Neural progenitor cell (in vitro differentiated cells): ENCODE measurements around the gene PIP4K2C. TPM values are rescaled to one million over a fixed set of nuclear protein-coding genes. Genes with fewer than 3 reads are reported as not detected.

ENCODE experiments used
- DNase-seq: peaks from one replicate; pipeline ENCODE4 v3.0.0-alpha.2; 2016; ENCODE audit warnings: low spot score
- H2AFZ ChIP-seq: fragments of 200-600 bp; sonication (generic); replicated peaks from 2 replicates; pipeline ENCODE4 v1.6.1; 2016; ENCODE audit warnings: antibody characterized with exemption
- H3F3A ChIP-seq: fragments of 200-600 bp; sonication (generic); 2 replicates; pipeline ENCODE4 v1.6.1; 2016; ENCODE audit warnings: antibody characterized with exemption, low read depth
- H3K27ac ChIP-seq: fragments of 200-600 bp; sonication (generic); 2 replicates; pipeline ENCODE4 v1.5.1; 2016; ENCODE audit warnings: mild to moderate bottlenecking
- H3K27me3 ChIP-seq: fragments of 200-600 bp; sonication (generic); 2 replicates; pipeline ENCODE4 v1.6.1; 2016; ENCODE audit warnings: mild to moderate bottlenecking, moderate library complexity
- H3K36me3 ChIP-seq: fragments of 200-600 bp; sonication (generic); 2 replicates; pipeline ENCODE4 v1.5.1; 2016
- H3K4me1 ChIP-seq: fragments of 200-600 bp; sonication (generic); 2 replicates; pipeline ENCODE4 v1.6.1; 2016; ENCODE audit warnings: mixed run types
- H3K4me2 ChIP-seq: fragments of 200-600 bp; sonication (generic); 2 replicates; pipeline ENCODE4 v1.6.1; 2016
- H3K4me3 ChIP-seq: fragments of 200-600 bp; sonication (generic); 2 replicates; pipeline ENCODE4 v1.5.1; 2016
- H3K79me2 ChIP-seq: fragments of 200-600 bp; sonication (generic); 2 replicates; pipeline ENCODE4 v1.6.1; 2016; ENCODE audit warnings: low read depth
- H3K9ac ChIP-seq: fragments of 200-600 bp; sonication (generic); 2 replicates; pipeline ENCODE4 v1.6.1; 2016
- H3K9me3 ChIP-seq: fragments of 200-600 bp; sonication (generic); 2 replicates; pipeline ENCODE4 v1.5.1; 2016; ENCODE audit warnings: low read depth
- H4K20me1 ChIP-seq: fragments of 200-600 bp; sonication (generic); 2 replicates; pipeline ENCODE4 v1.6.1; 2016; ENCODE audit warnings: low read depth
- H3K27ac Mint-ChIP-seq: 3 replicates; pipeline ENCODE4 v1.8.0; 2021; ENCODE audit warnings: mixed read lengths
- H3K27me3 Mint-ChIP-seq: 2 replicates; pipeline ENCODE4 v1.8.0; 2022; ENCODE audit warnings: low read depth, mild to moderate bottlenecking, inconsistent platforms, moderate library complexity, mixed read lengths; ENCODE audit not compliant: insufficient read depth
- H3K36me3 Mint-ChIP-seq: 3 replicates; pipeline ENCODE4 v1.8.0; 2021; ENCODE audit warnings: mixed read lengths
- H3K4me1 Mint-ChIP-seq: 3 replicates; pipeline ENCODE4 v1.8.0; 2021; ENCODE audit warnings: mixed read lengths
- H3K4me3 Mint-ChIP-seq: 3 replicates; pipeline ENCODE4 v1.8.0; 2021; ENCODE audit warnings: mild to moderate bottlenecking, moderate library complexity, mixed read lengths
- H3K9me3 Mint-ChIP-seq: 3 replicates; pipeline ENCODE4 v1.8.0; 2020; ENCODE audit warnings: mixed read lengths
- EZH2 ChIP-seq: fragments of 200-600 bp; sonication (generic); IDR thresholded peaks from 2 replicates; pipeline ENCODE4 v1.6.1; 2017; ENCODE audit warnings: antibody characterized with exemption, mild to moderate bottlenecking, moderate library complexity
- EZH2phosphoT487 ChIP-seq: fragments of 200-600 bp; sonication (generic); IDR thresholded peaks from 2 replicates; pipeline ENCODE4 v1.6.1; 2017; ENCODE audit warnings: antibody characterized with exemption
- total RNA-seq: library from RNA; depleted of rRNA; stranded (reverse); fragments of >200 nt; gene quantifications from 2 replicates; pipeline ENCODE4 v1.2.3, GENCODE V29; 2015; ENCODE audit warnings: low replicate concordance
- TF ChIP-seq, protein P1 (sequence below): fragments of 200-600 bp; sonication (generic); IDR thresholded peaks from 2 replicates; pipeline ENCODE4 v1.5.1; 2017; ENCODE audit warnings: antibody characterized with exemption, mild to moderate bottlenecking

PIP4K2C gene
- total RNA-seq, 1 donor from 2014 or later = 15.5 TPM

DNA sequence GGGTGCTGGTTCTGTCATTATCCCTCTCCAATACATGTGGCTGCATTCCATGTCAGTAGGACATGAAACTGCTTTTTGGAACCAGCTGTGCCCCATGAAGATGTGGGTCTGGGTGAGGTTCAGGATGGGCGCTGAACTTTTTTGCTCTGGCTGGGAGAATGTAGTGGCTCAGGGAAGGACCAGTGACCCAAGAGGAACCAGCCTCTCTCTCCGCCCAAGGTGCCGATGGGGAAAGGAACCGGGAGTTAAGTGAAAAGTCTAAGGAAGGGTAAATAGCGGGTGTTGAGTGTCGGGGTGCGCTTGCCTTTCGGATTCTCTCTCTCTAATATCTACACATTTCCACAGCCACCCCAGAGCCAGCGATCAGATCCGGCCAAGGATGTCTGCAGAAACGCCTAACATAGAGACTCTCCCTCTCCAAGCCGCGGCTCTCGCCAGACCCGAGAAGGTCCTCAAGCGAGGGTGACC, 28.0 kb downstream of the PIP4K2C start:
- Mint-ChIP-seq H3K9me3 (no peaks in the 10 kb centered on the region), H3K4me1 (peaks cover 23% of the 10 kb centered on the region), H3K36me3 (peaks cover 35% of the 10 kb centered on the region), H3K27ac (no peak overlapping the region), H3K27me3 (peaks cover 50% of the 10 kb centered on the region), H3K4me3 (peak overlapping the region; percentile 56)
- Histone ChIP-seq H2AFZ (peak overlapping the region; percentile 27), H3K4me1 (peaks cover 18% of the 10 kb centered on the region), H3K9me3 (no peaks in the 10 kb centered on the region), H3K27ac (no peak overlapping the region), H3K27me3 (peaks cover 77% of the 10 kb centered on the region), H3K36me3 (no peaks in the 10 kb centered on the region), H3K4me2 (peak overlapping the region; percentile 79), H3K79me2 (no peaks in the 10 kb centered on the region), H4K20me1 (peaks cover 42% of the 10 kb centered on the region), H3K9ac (no peak overlapping the region), H3F3A (no peaks in the 10 kb centered on the region), H3K4me3 (peak overlapping the region; percentile 40)
- TF ChIP-seq EZH2phosphoT487 (no peak), EZH2 (no peak)
- TF ChIP-seq, protein P1, sequence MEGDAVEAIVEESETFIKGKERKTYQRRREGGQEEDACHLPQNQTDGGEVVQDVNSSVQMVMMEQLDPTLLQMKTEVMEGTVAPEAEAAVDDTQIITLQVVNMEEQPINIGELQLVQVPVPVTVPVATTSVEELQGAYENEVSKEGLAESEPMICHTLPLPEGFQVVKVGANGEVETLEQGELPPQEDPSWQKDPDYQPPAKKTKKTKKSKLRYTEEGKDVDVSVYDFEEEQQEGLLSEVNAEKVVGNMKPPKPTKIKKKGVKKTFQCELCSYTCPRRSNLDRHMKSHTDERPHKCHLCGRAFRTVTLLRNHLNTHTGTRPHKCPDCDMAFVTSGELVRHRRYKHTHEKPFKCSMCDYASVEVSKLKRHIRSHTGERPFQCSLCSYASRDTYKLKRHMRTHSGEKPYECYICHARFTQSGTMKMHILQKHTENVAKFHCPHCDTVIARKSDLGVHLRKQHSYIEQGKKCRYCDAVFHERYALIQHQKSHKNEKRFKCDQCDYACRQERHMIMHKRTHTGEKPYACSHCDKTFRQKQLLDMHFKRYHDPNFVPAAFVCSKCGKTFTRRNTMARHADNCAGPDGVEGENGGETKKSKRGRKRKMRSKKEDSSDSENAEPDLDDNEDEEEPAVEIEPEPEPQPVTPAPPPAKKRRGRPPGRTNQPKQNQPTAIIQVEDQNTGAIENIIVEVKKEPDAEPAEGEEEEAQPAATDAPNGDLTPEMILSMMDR = no peak
- DNase-seq = no peak

DNA sequence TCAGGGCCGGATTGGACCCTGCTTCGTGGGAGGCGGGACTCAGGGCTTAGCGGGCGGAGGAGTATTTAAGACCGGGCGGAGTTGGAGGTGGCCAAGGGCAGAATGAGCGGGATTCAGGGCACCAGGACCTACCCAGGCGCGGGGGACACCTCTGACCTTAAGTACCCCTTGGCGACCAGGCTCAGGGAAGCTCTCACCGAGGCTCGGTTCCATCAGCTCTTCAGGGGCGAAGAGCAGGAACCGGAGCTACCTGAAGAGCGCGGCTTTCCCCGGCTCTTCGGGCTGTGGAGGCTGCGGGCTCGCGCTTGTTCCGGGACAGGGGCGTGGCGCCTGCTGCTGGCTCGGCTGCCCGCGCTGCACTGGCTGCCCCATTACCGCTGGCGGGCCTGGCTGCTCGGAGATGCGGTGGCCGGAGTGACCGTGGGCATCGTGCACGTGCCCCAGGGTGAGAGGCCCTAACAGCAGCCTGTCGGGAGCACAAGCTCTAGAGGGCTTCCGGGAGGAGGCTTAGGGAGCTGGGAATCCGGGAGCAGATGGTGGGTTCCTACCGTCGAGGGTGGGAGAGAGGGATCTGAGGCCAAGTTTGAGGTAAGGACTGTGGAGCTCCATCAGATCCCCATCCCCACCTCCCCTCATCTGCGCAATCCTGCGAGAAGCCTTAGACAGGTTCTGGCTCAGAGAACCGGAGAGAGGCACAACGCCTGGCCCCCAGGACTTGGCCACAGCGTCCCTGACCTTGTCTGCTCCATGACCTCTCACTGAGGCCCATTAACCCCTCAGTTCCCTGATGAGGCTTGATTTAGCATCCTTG, 28.6 kb downstream of the PIP4K2C start:
- no peak overlapping the region for H3K27ac Mint-ChIP-seq
- Histone ChIP-seq H3K4me1 (peaks cover 18% of the 10 kb centered on the region), H3F3A (no peaks in the 10 kb centered on the region), H3K36me3 (no peaks in the 10 kb centered on the region), H3K9ac (no peak overlapping the region), H3K27me3 (peaks cover 83% of the 10 kb centered on the region), H3K27ac (no peak overlapping the region), H3K4me2 (peak overlapping the region; percentile 79), H4K20me1 (peaks cover 42% of the 10 kb centered on the region), H2AFZ (peak overlapping the region; percentile 27), H3K79me2 (no peaks in the 10 kb centered on the region), H3K9me3 (no peaks in the 10 kb centered on the region), H3K4me3 (peak overlapping the region; percentile 40)
- DNase-seq = peak; percentile 69
- H3K36me3 Mint-ChIP-seq = peaks cover 30% of the 10 kb centered on the region
- no peaks in the 10 kb centered on the region for H3K9me3 Mint-ChIP-seq
- H3K4me1 Mint-ChIP-seq = peaks cover 20% of the 10 kb centered on the region
- TF ChIP-seq EZH2 (peak; percentile 71), EZH2phosphoT487 (peak; percentile 74)
- TF ChIP-seq, protein P1 = no peak
- H3K4me3 Mint-ChIP-seq = no peak overlapping the region
- peaks cover 52% of the 10 kb centered on the region for H3K27me3 Mint-ChIP-seq

DNA sequence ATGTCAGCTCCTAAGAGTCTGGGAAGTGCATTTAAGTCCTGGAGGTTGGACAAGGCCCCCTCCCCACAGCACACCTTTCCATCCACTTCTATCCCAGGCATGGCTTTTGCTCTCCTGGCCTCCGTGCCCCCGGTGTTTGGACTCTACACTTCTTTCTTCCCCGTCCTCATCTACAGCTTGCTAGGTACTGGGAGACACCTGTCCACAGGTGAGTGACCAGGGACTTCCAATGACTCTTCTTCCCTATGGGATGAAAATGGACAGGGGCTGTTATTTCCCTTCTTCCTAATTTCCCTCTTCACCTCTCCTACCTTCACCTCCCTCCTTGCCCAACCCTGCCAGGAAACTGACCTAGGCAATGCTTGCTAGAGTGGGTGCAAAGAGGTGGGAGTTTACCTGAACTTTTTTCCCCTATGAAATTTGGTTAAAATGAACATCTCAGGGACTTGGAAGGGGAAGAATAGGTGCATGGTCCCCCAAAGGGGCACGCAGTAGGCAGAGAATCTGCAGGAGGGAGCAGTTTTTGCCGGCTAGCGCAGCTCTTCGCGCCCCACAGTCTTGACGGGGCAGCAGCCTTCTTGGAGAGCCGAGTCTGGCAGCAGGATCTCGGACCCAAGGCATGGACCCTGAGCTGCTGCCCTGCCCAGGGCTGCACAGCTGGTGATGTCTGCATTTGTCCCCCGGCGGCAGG, 29.4 kb downstream of the PIP4K2C start:
- Mint-ChIP-seq H3K27me3 (peaks cover 56% of the 10 kb centered on the region), H3K9me3 (no peaks in the 10 kb centered on the region), H3K4me3 (peak overlapping the region; percentile 83), H3K27ac (no peak overlapping the region), H3K4me1 (peaks cover 18% of the 10 kb centered on the region), H3K36me3 (peaks cover 25% of the 10 kb centered on the region)
- H3K4me2 ChIP-seq = peak overlapping the region; percentile 99
- no peak overlapping the region for H3K4me3 ChIP-seq
- H2AFZ ChIP-seq = no peak overlapping the region
- no peaks in the 10 kb centered on the region for H3K79me2 ChIP-seq
- H3K4me1 ChIP-seq = peaks cover 18% of the 10 kb centered on the region
- H3K36me3 ChIP-seq = no peaks in the 10 kb centered on the region
- H3F3A ChIP-seq = no peaks in the 10 kb centered on the region
- H3K27me3 ChIP-seq = peaks cover 90% of the 10 kb centered on the region
- TF ChIP-seq EZH2 (no peak), EZH2phosphoT487 (no peak)
- TF ChIP-seq, protein P1 = no peak
- no peak for DNase-seq
- H4K20me1 ChIP-seq = peaks cover 42% of the 10 kb centered on the region
- H3K9ac ChIP-seq = no peak overlapping the region
- no peak overlapping the region for H3K27ac ChIP-seq
- H3K9me3 ChIP-seq = no peaks in the 10 kb centered on the region
